Measurements from ENCODE around the gene DCTN4. TPM values are rescaled to one million over a fixed set of nuclear protein-coding genes. Genes with fewer than 3 reads are reported as not detected.

The DCTN4 gene
- total and polyA plus RNA-seq, 2 experiments from 2014 or later: 15.4 to 41.8 TPM

GRCh38 chr5:150665044-150665443, 93.8 kb downstream of the DCTN4 start (continued):
- TF ChIP-seq CTCF (conservative IDR thresholded peaks at IDR 0.05; ENCODE audit: low read depth in 2 of 2) (no peak), ZNF331 (CRISPR knock-in tag; IDR thresholded peaks at IDR 0.05; ENCODE audit: low read depth) (no peak), EZH2phosphoT487 (IDR thresholded peaks at IDR 0.05; ENCODE audit: unreplicated experiment) (no peak), CREB1 (CRISPR knock-in tag; IDR thresholded peaks at IDR 0.05; ENCODE audit: low read depth) (no peak), ETS1 (IDR thresholded peaks at IDR 0.05) (no peak), EZH2 (IDR thresholded peaks at IDR 0.05; ENCODE audit: low read depth, unreplicated experiment) (no peak), REST (IDR thresholded peaks at IDR 0.05; ENCODE audit: unreplicated experiment) (no peak)

GRCh38 chr5:150663936-150664335, 94.9 kb downstream of the DCTN4 start:
- H4K20me1 ChIP-seq (replicated peaks; ENCODE audit: insufficient read depth): no peaks in the 10 kb centered on the region
- ATAC-seq (no peak), DNase-seq (ENCODE audit: low spot score) (no peak)
- H3K36me3 Mint-ChIP-seq (ENCODE audit: low read depth): no peaks in the 10 kb centered on the region; the same call in 2 of the 3 replicates
- H3K27me3 ChIP-seq (ENCODE audit: insufficient read depth): no peaks in the 10 kb centered on the region
- H3K27me3 Mint-ChIP-seq (ENCODE audit: insufficient read depth, low read depth, poor library complexity): peaks cover 15% of the 10 kb centered on the region
- no peak overlapping the region for H3K27ac Mint-ChIP-seq
- no peak overlapping the region for H3K4me3 ChIP-seq
- no peaks in the 10 kb centered on the region for H3K9me3 Mint-ChIP-seq
- no peak overlapping the region for H3K27ac ChIP-seq (ENCODE audit: low read depth)
- H2AFZ ChIP-seq: no peak overlapping the region
- H3F3A ChIP-seq (replicated peaks; ENCODE audit: low read depth): 0 out of 2 replicates have a peak, but pooled peaks cover 5% of the 10 kb centered on the region
- peaks cover 24% of the 10 kb centered on the region for H3K4me1 Mint-ChIP-seq
- H3K79me2 ChIP-seq (replicated peaks; ENCODE audit: insufficient read depth): no peaks in the 10 kb centered on the region; the same call in none of the 2 replicates
- H3K9me2 ChIP-seq (ENCODE audit: insufficient read depth): no peaks in the 10 kb centered on the region
- no peaks in the 10 kb centered on the region; the same call in 1 of the 2 replicates for H3K36me3 ChIP-seq (ENCODE audit: insufficient read depth)
- H3K4me1 ChIP-seq (ENCODE audit: insufficient read depth): no peaks in the 10 kb centered on the region; the same call in 1 of the 2 replicates
- H3K4me2 ChIP-seq: no peak overlapping the region
- H3K4me3 Mint-ChIP-seq: no peak overlapping the region
- TF ChIP-seq STAT1 (IDR thresholded peaks at IDR 0.05; ENCODE audit: unreplicated experiment): no peak
- no peak for TF ChIP-seq CREB1 (CRISPR knock-in tag; IDR thresholded peaks at IDR 0.05; ENCODE audit: low read depth)
- no peak for TF ChIP-seq REST (IDR thresholded peaks at IDR 0.05; ENCODE audit: unreplicated experiment)
- no peak for TF ChIP-seq EZH2phosphoT487 (IDR thresholded peaks at IDR 0.05; ENCODE audit: unreplicated experiment)
- no peak for TF ChIP-seq NANOG (IDR thresholded peaks at IDR 0.05; ENCODE audit: borderline replicate concordance)
- no peak for TF ChIP-seq JUNB (IDR thresholded peaks at IDR 0.05; ENCODE audit: unreplicated experiment)
- no peak for TF ChIP-seq ETS1 (IDR thresholded peaks at IDR 0.05)
